ENCODE measurements around the gene IMMP2L. TPM values are rescaled to one million over a fixed set of nuclear protein-coding genes. Genes with fewer than 3 reads are reported as not detected.

Gene IMMP2L
- polyA plus RNA-seq, 1 donor (not counting 4 experiments of a cell fraction or from before 2014, with no cell fraction given) = 14.1 TPM

- no peak overlapping the region for H3K27ac ChIP-seq (ENCODE audit: control insufficient read depth, insufficient read depth, low read length)
- no peak for FAIRE-seq
- no peaks in the 10 kb centered on the region for H3K4me1 ChIP-seq (ENCODE audit: control insufficient read depth, extremely low read depth, insufficient read depth, low read length)
- TF ChIP-seq EZH2 (IDR thresholded peaks at IDR 0.05; ENCODE audit: low read length) (no peak), CTCF (optimal IDR thresholded peaks at IDR 0.05 in 1 of 3, IDR thresholded peaks at IDR 0.05 in 1 of 3, conservative IDR thresholded peaks at IDR 0.05 in 1 of 3; ENCODE audit: extremely low read depth in 1 of 3, insufficient read depth in 2 of 3, low read length in 3 of 3) (no peak)
- no peak for DNase-seq (ENCODE audit: low read depth, low spot score)
- H3K4me2 ChIP-seq (ENCODE audit: control insufficient read depth, extremely low read depth, insufficient read depth, low read depth, low read length) = no peak overlapping the region
- no peaks in the 10 kb centered on the region for H3K9me1 ChIP-seq (ENCODE audit: control insufficient read depth, extremely low read depth, insufficient read depth, low read length)
- H3K27me3 ChIP-seq (ENCODE audit: control insufficient read depth, extremely low read depth, insufficient read depth, low read length) = no peaks in the 10 kb centered on the region
- dilution Hi-C loops (cut with MboI; ENCODE audit: extremely low pct_ligation_motif_present, low sequenced_read_pairs) = no loop called here
- H3K36me3 ChIP-seq (ENCODE audit: control insufficient read depth in 2 of 2, extremely low read depth in 1 of 2, insufficient read depth in 2 of 2, low read length in 2 of 2) = no peaks in the 10 kb centered on the region
- no peaks in the 10 kb centered on the region for H4K20me1 ChIP-seq (ENCODE audit: control insufficient read depth, extremely low read depth, insufficient read depth, low read length)
- H2AFZ ChIP-seq (ENCODE audit: control insufficient read depth, low read length) = no peak overlapping the region
- no peaks in the 10 kb centered on the region for H3K9me3 ChIP-seq (ENCODE audit: control insufficient read depth, low read depth, low read length)
- no peaks in the 10 kb centered on the region for H3K79me2 ChIP-seq (ENCODE audit: control insufficient read depth, insufficient read depth, low read length)
- H3K4me3 ChIP-seq (ENCODE audit: control insufficient read depth in 2 of 3, extremely low read depth in 1 of 3, insufficient read depth in 2 of 3, low read depth in 1 of 3, low read length in 3 of 3) = no peak overlapping the region
- H3K9ac ChIP-seq (ENCODE audit: control insufficient read depth, extremely low read depth, insufficient read depth, low read length) = no peak overlapping the region
These were observed 873.4 kb downstream of the IMMP2L start for GRCh38 chr7:110688908-110689307.

GRCh38 chr7:110685899-110686298 is 876.4 kb downstream of the IMMP2L start:
- H3K4me2 ChIP-seq (ENCODE audit: control insufficient read depth, extremely low read depth, insufficient read depth, low read depth, low read length) = no peak overlapping the region
- no peaks in the 10 kb centered on the region for H3K79me2 ChIP-seq (ENCODE audit: control insufficient read depth, insufficient read depth, low read length)
- DNase-seq (ENCODE audit: low read depth, low spot score) = no peak
- H3K9me1 ChIP-seq (ENCODE audit: control insufficient read depth, extremely low read depth, insufficient read depth, low read length) = no peaks in the 10 kb centered on the region
- dilution Hi-C loops (cut with MboI; ENCODE audit: extremely low pct_ligation_motif_present, low sequenced_read_pairs) = no loop called here
- no peaks in the 10 kb centered on the region for H3K9me3 ChIP-seq (ENCODE audit: control insufficient read depth, low read depth, low read length)
- TF ChIP-seq EZH2 (IDR thresholded peaks at IDR 0.05; ENCODE audit: low read length) = no peak
- TF ChIP-seq CTCF (optimal IDR thresholded peaks at IDR 0.05 in 1 of 3, IDR thresholded peaks at IDR 0.05 in 1 of 3, conservative IDR thresholded peaks at IDR 0.05 in 1 of 3; ENCODE audit: extremely low read depth in 1 of 3, insufficient read depth in 2 of 3, low read length in 3 of 3) = no peak
- no peak overlapping the region for H2AFZ ChIP-seq (ENCODE audit: control insufficient read depth, low read length)
- no peaks in the 10 kb centered on the region for H3K4me1 ChIP-seq (ENCODE audit: control insufficient read depth, extremely low read depth, insufficient read depth, low read length)
- no peak overlapping the region for H3K27ac ChIP-seq (ENCODE audit: control insufficient read depth, insufficient read depth, low read length)
- H3K4me3 ChIP-seq (ENCODE audit: control insufficient read depth in 2 of 3, extremely low read depth in 1 of 3, insufficient read depth in 2 of 3, low read depth in 1 of 3, low read length in 3 of 3) = no peak overlapping the region
- no peak overlapping the region for H3K9ac ChIP-seq (ENCODE audit: control insufficient read depth, extremely low read depth, insufficient read depth, low read length)
- H4K20me1 ChIP-seq (ENCODE audit: control insufficient read depth, extremely low read depth, insufficient read depth, low read length) = no peaks in the 10 kb centered on the region
- no peaks in the 10 kb centered on the region for H3K36me3 ChIP-seq (ENCODE audit: control insufficient read depth in 2 of 2, extremely low read depth in 1 of 2, insufficient read depth in 2 of 2, low read length in 2 of 2)
- H3K27me3 ChIP-seq (ENCODE audit: control insufficient read depth, extremely low read depth, insufficient read depth, low read length) = no peaks in the 10 kb centered on the region
- FAIRE-seq = no peak

Data from keratinocyte (primary cell).